ENCODE measurements around the gene UBIAD1. TPM values are rescaled to one million over a fixed set of nuclear protein-coding genes. Genes with fewer than 3 reads are reported as not detected.

UBIAD1 gene
- total RNA-seq, 2 donors from 2014 or later: 5.9 to 12.7 TPM

DNA sequence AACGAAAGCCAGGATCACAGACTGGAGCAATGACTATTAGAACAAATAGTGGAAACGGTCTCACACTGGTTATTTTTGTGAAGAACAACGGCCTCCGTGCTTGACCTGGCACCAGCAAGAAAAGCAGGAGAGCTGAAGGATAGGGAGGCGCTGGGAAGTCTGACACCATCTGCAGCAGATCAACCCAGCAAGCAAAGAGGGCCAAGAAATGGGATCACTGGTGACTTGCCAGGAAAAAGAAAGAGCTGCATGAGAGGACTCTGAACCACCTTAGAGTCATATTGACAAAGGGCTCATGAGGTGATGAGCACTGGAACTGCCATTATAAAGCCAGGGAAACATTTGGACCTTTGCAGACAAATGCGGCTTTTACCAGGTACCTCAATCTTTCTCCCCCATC, 35.6 kb upstream of the UBIAD1 start:
- WGBS, 2 donors: 85 to 96% methylated on average over 6 of the region's 6 CpGs
- intact Hi-C loops (cut with DNase I): no loop called here
- Histone ChIP-seq H3K4me3 (no peak overlapping the region), H3K27ac (no peak overlapping the region), H3K36me3 (replicated peaks in 1 of 2; ENCODE audit: insufficient read depth in 1 of 2, low read depth in 2 of 2) (peaks cover 4 to 46% of the 10 kb centered on the region in 2 donors), H3K4me1 (no peaks in the 10 kb centered on the region), H3K9me3 (no peaks in the 10 kb centered on the region), H3K27me3 (no peaks in the 10 kb centered on the region)
- DNase-seq (no peak), ATAC-seq (no peak)
- TF ChIP-seq, protein P1, sequence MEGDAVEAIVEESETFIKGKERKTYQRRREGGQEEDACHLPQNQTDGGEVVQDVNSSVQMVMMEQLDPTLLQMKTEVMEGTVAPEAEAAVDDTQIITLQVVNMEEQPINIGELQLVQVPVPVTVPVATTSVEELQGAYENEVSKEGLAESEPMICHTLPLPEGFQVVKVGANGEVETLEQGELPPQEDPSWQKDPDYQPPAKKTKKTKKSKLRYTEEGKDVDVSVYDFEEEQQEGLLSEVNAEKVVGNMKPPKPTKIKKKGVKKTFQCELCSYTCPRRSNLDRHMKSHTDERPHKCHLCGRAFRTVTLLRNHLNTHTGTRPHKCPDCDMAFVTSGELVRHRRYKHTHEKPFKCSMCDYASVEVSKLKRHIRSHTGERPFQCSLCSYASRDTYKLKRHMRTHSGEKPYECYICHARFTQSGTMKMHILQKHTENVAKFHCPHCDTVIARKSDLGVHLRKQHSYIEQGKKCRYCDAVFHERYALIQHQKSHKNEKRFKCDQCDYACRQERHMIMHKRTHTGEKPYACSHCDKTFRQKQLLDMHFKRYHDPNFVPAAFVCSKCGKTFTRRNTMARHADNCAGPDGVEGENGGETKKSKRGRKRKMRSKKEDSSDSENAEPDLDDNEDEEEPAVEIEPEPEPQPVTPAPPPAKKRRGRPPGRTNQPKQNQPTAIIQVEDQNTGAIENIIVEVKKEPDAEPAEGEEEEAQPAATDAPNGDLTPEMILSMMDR (IDR thresholded peaks at IDR 0.05): no peak
- TF ChIP-seq POLR2A (IDR thresholded peaks at IDR 0.05): no peak

DNA sequence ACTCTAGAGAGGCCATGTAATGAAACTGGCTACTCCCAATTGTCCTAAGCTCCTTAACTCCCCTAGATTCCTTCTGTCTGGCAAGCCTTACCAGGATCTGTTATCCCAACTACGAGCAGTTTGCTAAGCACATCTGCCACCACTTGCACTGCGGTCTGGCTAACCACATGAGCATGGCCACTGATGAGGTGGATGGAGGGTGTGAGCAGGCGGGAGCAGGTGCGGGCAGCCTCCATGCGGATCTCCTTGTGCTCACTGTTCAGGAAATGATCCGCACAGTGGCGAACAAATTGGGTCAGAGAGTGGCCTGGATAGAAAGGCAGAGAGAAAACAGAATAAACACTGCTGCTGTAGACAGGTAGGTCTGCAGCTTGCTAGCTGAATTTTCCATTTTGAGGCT, 34.7 kb upstream of the UBIAD1 start:
- peaks cover 4 to 43% of the 10 kb centered on the region in 2 donors for H3K36me3 ChIP-seq (replicated peaks in 1 of 2; ENCODE audit: insufficient read depth in 1 of 2, low read depth in 2 of 2)
- no peak for ATAC-seq
- no peak overlapping the region for H3K4me3 ChIP-seq
- intact Hi-C loops (cut with DNase I): no loop called here
- H3K27ac ChIP-seq: no peak overlapping the region
- H3K27me3 ChIP-seq: no peaks in the 10 kb centered on the region
- no peaks in the 10 kb centered on the region for H3K4me1 ChIP-seq
- no peaks in the 10 kb centered on the region for H3K9me3 ChIP-seq
- no peak for TF ChIP-seq POLR2A (IDR thresholded peaks at IDR 0.05)
- TF ChIP-seq, protein P1 (IDR thresholded peaks at IDR 0.05): no peak
- no peak for DNase-seq
- WGBS, 2 donors: 91 to 93% methylated on average over 7 of the region's 7 CpGs

DNA sequence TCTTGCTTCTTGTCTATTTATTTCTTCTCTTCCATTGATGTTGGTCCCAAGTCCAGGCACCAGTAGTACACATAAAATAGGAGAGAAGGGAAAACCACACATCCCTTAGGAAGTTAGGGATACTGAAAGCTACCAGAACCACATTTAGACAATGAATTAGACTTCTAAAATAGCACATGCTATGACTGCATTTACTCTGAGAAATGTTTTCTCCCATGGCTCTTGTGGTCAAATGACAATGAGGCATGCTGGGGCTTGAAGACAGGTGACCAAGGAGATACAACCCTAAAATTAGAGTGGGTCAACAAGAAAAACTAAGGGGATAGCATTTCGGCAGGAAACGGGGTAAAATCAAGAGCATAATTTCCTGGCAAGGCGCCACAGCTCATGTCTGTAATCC, 27.8 kb upstream of the UBIAD1 start:
- WGBS, 2 donors: 80 to 85% methylated on average over 3 of the region's 3 CpGs
- no peaks in the 10 kb centered on the region for H3K27me3 ChIP-seq
- TF ChIP-seq, protein P1 (IDR thresholded peaks at IDR 0.05): no peak
- no peak for TF ChIP-seq POLR2A (IDR thresholded peaks at IDR 0.05)
- no peak overlapping the region for H3K27ac ChIP-seq
- H3K4me1 ChIP-seq: no peaks in the 10 kb centered on the region
- no peak overlapping the region for H3K4me3 ChIP-seq
- H3K9me3 ChIP-seq: no peaks in the 10 kb centered on the region
- ATAC-seq (no peak), DNase-seq (no peak)
- H3K36me3 ChIP-seq (replicated peaks in 1 of 2; ENCODE audit: insufficient read depth in 1 of 2, low read depth in 2 of 2): peaks cover 0 to 19% of the 10 kb centered on the region in 2 donors
- intact Hi-C loops (cut with DNase I): loop anchor here (10.0 kb wide), 1 partner anchor 400 kb away; no protein-coding TSS in a partner anchor

DNA sequence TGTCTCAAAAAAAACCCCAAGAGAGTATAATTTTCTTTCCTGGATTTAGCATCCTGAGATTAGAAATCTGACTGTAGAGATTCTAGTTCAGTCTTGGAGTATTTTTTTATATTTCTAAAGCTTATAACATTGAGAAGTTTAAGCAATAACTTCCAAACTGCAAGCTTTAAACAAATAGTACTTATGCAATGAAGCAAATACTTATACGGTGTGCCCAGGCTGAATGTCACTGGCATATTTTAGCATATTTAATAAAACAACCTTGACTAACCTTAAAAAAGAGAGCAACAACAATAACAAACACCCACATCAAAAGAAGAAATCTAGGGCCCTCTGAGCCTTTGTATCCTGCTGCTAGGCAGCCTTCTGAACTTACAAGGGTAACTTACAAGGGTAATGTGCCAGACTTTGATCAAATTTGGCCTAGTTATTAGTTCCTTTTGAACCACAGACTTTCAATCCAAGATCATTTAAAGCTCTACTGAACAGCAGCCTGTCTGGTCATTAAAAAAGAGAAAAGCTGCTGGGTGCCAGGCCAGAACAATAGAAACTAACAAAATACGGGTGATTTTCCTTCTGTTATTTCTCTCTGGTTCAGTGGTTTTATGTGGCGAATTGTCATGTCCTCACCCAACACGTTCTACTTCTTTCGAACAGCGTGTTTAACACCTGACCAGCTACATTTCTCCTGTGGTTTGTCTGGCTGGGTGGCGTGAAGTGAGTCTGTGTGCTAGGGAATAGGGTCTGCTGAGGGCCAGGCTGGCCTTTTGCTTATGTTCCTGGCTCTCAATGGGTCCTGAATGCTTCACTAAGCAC, 26.9 kb upstream of the UBIAD1 start:
- TF ChIP-seq, protein P1 (IDR thresholded peaks at IDR 0.05): no peak
- TF ChIP-seq POLR2A (IDR thresholded peaks at IDR 0.05): no peak
- 90 to 92% methylated on average over 7 of the region's 7 CpGs for WGBS, 2 donors
- DNase-seq: no peak
- Histone ChIP-seq H3K4me1 (no peaks in the 10 kb centered on the region), H3K27ac (no peak overlapping the region), H3K27me3 (no peaks in the 10 kb centered on the region), H3K36me3 (replicated peaks in 1 of 2; ENCODE audit: insufficient read depth in 1 of 2, low read depth in 2 of 2) (peaks cover 0 to 15% of the 10 kb centered on the region in 2 donors), H3K4me3 (no peak overlapping the region), H3K9me3 (no peaks in the 10 kb centered on the region)
- intact Hi-C loops (cut with DNase I): loop anchor here (10.0 kb wide), 1 partner anchor 399 kb away; no protein-coding TSS in a partner anchor
- ATAC-seq: no peak
